ENCODE results near the gene SEC16A.

SEC16A gene

GRCh38 chr9:136405481-136405880 lies 77.4 kb downstream of the SEC16A start:
- TF ChIP-seq JUND (IDR thresholded peaks at IDR 0.05; ENCODE audit: low read depth) = no peak
- no peak for DNase-seq (ENCODE audit: low read depth in 1 of 2, low spot score in 1 of 2)
- in situ Hi-C loops (cut with HindIII; ENCODE audit: low pct_unique_long_range_greater_than_20kb, low sequenced_read_pairs) = no loop called here

- DNase-seq (ENCODE audit: low read depth in 1 of 2, low spot score in 1 of 2) = no peak
- TF ChIP-seq JUND (IDR thresholded peaks at IDR 0.05; ENCODE audit: low read depth) = no peak
- in situ Hi-C loops (cut with HindIII; ENCODE audit: low pct_unique_long_range_greater_than_20kb, low sequenced_read_pairs) = no loop called here
Measured at GRCh38 chr9:136404801-136405136, 78.1 kb downstream of the SEC16A start.

- in situ Hi-C loops (cut with HindIII; ENCODE audit: low pct_unique_long_range_greater_than_20kb, low sequenced_read_pairs) = no loop called here
- DNase-seq (ENCODE audit: low read depth in 1 of 2, low spot score in 1 of 2) = no peak
- no peak for TF ChIP-seq JUND (IDR thresholded peaks at IDR 0.05; ENCODE audit: low read depth)
Measured at GRCh38 chr9:136403915-136404800, 78.7 kb downstream of the SEC16A start.

GRCh38 chr9:136403538-136403914 lies 79.3 kb downstream of the SEC16A start:
- no peak for TF ChIP-seq JUND (IDR thresholded peaks at IDR 0.05; ENCODE audit: low read depth)
- DNase-seq (ENCODE audit: low read depth in 1 of 2, low spot score in 1 of 2) = no peak
- in situ Hi-C loops (cut with HindIII; ENCODE audit: low pct_unique_long_range_greater_than_20kb, low sequenced_read_pairs) = no loop called here

- no peak for TF ChIP-seq JUND (IDR thresholded peaks at IDR 0.05; ENCODE audit: low read depth)
- in situ Hi-C loops (cut with HindIII; ENCODE audit: low pct_unique_long_range_greater_than_20kb, low sequenced_read_pairs) = no loop called here
- no peak for DNase-seq (ENCODE audit: low read depth in 1 of 2, low spot score in 1 of 2)
Measured at GRCh38 chr9:136402067-136402466, 80.8 kb downstream of the SEC16A start.

- in situ Hi-C loops (cut with HindIII; ENCODE audit: low pct_unique_long_range_greater_than_20kb, low sequenced_read_pairs) = no loop called here
Measured at GRCh38 chr9:136401173-136401922, 81.5 kb downstream of the SEC16A start.

GRCh38 chr9:136400038-136400834 lies 82.6 kb downstream of the SEC16A start, which contains the start of gene SNAPC4:
Gene SNAPC4, minus strand, starts transcription at chr9:136400170. Its CDS starts 1,742 bp downstream, at chr9:136398428.
- in situ Hi-C loops (cut with HindIII; ENCODE audit: low pct_unique_long_range_greater_than_20kb, low sequenced_read_pairs) = no loop called here
- TF ChIP-seq JUND (IDR thresholded peaks at IDR 0.05; ENCODE audit: low read depth) = no peak
- peak; percentile 93 to 97 for DNase-seq (ENCODE audit: low read depth in 1 of 2, low spot score in 1 of 2)

More at GRCh38 chr9:136401173-136401922, 81.5 kb downstream of the SEC16A start:
- no peak for DNase-seq (ENCODE audit: low read depth in 1 of 2, low spot score in 1 of 2)
- TF ChIP-seq JUND (IDR thresholded peaks at IDR 0.05; ENCODE audit: low read depth) = no peak

GRCh38 chr9:136399176-136400037 lies 83.4 kb downstream of the SEC16A start:
- no peak for TF ChIP-seq JUND (IDR thresholded peaks at IDR 0.05; ENCODE audit: low read depth)
- in situ Hi-C loops (cut with HindIII; ENCODE audit: low pct_unique_long_range_greater_than_20kb, low sequenced_read_pairs) = no loop called here
- peak in 1 of 2 experiments; percentile 39 for DNase-seq (ENCODE audit: low read depth in 1 of 2, low spot score in 1 of 2)

GRCh38 chr9:136398286-136398685 lies 84.6 kb downstream of the SEC16A start:
- in situ Hi-C loops (cut with HindIII; ENCODE audit: low pct_unique_long_range_greater_than_20kb, low sequenced_read_pairs) = no loop called here
- TF ChIP-seq JUND (IDR thresholded peaks at IDR 0.05; ENCODE audit: low read depth) = no peak
- no peak for DNase-seq (ENCODE audit: low read depth in 1 of 2, low spot score in 1 of 2)

- no peak for TF ChIP-seq JUND (IDR thresholded peaks at IDR 0.05; ENCODE audit: low read depth)
- no peak for DNase-seq (ENCODE audit: low read depth in 1 of 2, low spot score in 1 of 2)
- in situ Hi-C loops (cut with HindIII; ENCODE audit: low pct_unique_long_range_greater_than_20kb, low sequenced_read_pairs) = no loop called here
Measured at GRCh38 chr9:136397643-136398042, 85.2 kb downstream of the SEC16A start.

GRCh38 chr9:136396219-136396515 lies 86.7 kb downstream of the SEC16A start:
- DNase-seq (ENCODE audit: low read depth in 1 of 2, low spot score in 1 of 2) = no peak
- no peak for TF ChIP-seq JUND (IDR thresholded peaks at IDR 0.05; ENCODE audit: low read depth)
- in situ Hi-C loops (cut with HindIII; ENCODE audit: low pct_unique_long_range_greater_than_20kb, low sequenced_read_pairs) = no loop called here
